ENCODE data around the gene PRDM15.

GRCh38 chr21:41874611-41875010, 4.5 kb downstream of the PRDM15 start:
- TF ChIP-seq EZH2 (IDR thresholded peaks at IDR 0.05; ENCODE audit: low read length, missing control alignments) = no peak
- TF ChIP-seq, protein P1, sequence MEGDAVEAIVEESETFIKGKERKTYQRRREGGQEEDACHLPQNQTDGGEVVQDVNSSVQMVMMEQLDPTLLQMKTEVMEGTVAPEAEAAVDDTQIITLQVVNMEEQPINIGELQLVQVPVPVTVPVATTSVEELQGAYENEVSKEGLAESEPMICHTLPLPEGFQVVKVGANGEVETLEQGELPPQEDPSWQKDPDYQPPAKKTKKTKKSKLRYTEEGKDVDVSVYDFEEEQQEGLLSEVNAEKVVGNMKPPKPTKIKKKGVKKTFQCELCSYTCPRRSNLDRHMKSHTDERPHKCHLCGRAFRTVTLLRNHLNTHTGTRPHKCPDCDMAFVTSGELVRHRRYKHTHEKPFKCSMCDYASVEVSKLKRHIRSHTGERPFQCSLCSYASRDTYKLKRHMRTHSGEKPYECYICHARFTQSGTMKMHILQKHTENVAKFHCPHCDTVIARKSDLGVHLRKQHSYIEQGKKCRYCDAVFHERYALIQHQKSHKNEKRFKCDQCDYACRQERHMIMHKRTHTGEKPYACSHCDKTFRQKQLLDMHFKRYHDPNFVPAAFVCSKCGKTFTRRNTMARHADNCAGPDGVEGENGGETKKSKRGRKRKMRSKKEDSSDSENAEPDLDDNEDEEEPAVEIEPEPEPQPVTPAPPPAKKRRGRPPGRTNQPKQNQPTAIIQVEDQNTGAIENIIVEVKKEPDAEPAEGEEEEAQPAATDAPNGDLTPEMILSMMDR (conservative IDR thresholded peaks at IDR 0.05 in 1 of 2, IDR thresholded peaks at IDR 0.05 in 1 of 2; ENCODE audit: low read depth in 1 of 2, low read length in 2 of 2) = no peak

Measured in fibroblast of lung (primary cell).